ENCODE measurements around the gene HEMGN.

The HEMGN gene

GRCh38 chr9:97940741-97941140, 2.8 kb upstream of the HEMGN start:
- Histone ChIP-seq H3K4me3 (ENCODE audit: low read length) (no peak overlapping the region), H3K36me3 (ENCODE audit: control insufficient read depth, insufficient read depth, low read length) (no peaks in the 10 kb centered on the region), H3K9ac (ENCODE audit: low read length) (no peak overlapping the region), H3K4me1 (ENCODE audit: control insufficient read depth, insufficient read depth, low read length) (no peaks in the 10 kb centered on the region), H3K27me3 (ENCODE audit: control insufficient read depth, insufficient read depth, low read length) (no peaks in the 10 kb centered on the region), H3K9me3 (ENCODE audit: control insufficient read depth, low read length) (no peaks in the 10 kb centered on the region)

DNA sequence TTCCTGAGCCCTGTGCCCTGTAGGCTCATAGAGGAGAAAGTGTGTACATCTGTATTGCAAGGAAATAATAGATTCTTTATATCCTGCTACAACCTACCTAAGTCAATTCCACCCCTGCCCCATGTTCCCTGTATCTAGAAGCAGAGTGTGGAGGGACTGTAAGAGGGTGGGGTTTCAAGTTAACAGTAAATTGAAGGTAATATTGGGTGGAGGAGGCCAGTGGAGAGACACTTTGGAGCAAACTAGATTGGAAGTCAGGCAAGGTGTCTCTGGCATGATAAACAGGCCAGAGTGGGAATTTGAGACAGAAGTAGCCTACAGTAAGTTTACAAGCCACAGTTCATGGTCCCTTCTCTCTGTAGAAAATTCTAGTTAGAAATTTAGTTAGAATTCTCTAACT, 2.3 kb upstream of the HEMGN start:
- Histone ChIP-seq H3K9ac (ENCODE audit: low read length) (no peak overlapping the region), H3K4me3 (ENCODE audit: low read length) (no peak overlapping the region), H3K9me3 (ENCODE audit: control insufficient read depth, low read length) (no peaks in the 10 kb centered on the region), H3K4me1 (ENCODE audit: control insufficient read depth, insufficient read depth, low read length) (no peaks in the 10 kb centered on the region), H3K27me3 (ENCODE audit: control insufficient read depth, insufficient read depth, low read length) (no peaks in the 10 kb centered on the region), H3K36me3 (ENCODE audit: control insufficient read depth, insufficient read depth, low read length) (no peaks in the 10 kb centered on the region)

DNA sequence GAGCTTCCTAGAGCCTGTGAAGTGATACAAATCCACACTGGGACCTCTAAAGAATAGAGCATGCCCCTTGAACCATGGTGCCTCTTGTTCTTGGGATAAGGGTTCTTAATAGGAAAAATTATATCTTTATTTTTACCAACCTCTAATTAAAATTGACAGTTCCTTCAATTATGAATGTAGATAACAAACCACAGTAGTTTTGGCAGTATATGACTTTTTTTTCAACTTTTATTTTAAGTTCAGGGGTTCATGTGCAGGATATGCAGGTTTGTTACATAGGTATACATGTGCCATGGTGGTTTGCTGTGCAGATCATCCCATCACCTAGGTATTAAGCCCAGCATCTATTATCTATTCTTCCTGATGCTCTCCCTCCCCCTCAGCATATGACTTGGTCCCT, 974 bp downstream of the HEMGN start:
- Histone ChIP-seq H3K36me3 (ENCODE audit: control insufficient read depth, insufficient read depth, low read length) (no peaks in the 10 kb centered on the region), H3K9me3 (ENCODE audit: control insufficient read depth, low read length) (no peaks in the 10 kb centered on the region), H3K27me3 (ENCODE audit: control insufficient read depth, insufficient read depth, low read length) (no peaks in the 10 kb centered on the region), H3K9ac (ENCODE audit: low read length) (no peak overlapping the region), H3K4me1 (ENCODE audit: control insufficient read depth, insufficient read depth, low read length) (no peaks in the 10 kb centered on the region), H3K4me3 (ENCODE audit: low read length) (no peak overlapping the region)

GRCh38 chr9:97935276-97935675, 2.7 kb downstream of the HEMGN start:
- H3K9me3 ChIP-seq (ENCODE audit: control insufficient read depth, low read length) = no peaks in the 10 kb centered on the region
- no peak overlapping the region for H3K9ac ChIP-seq (ENCODE audit: low read length)
- H3K4me3 ChIP-seq (ENCODE audit: low read length) = no peak overlapping the region
- no peaks in the 10 kb centered on the region for H3K36me3 ChIP-seq (ENCODE audit: control insufficient read depth, insufficient read depth, low read length)
- H3K27me3 ChIP-seq (ENCODE audit: control insufficient read depth, insufficient read depth, low read length) = no peaks in the 10 kb centered on the region
- no peaks in the 10 kb centered on the region for H3K4me1 ChIP-seq (ENCODE audit: control insufficient read depth, insufficient read depth, low read length)

DNA sequence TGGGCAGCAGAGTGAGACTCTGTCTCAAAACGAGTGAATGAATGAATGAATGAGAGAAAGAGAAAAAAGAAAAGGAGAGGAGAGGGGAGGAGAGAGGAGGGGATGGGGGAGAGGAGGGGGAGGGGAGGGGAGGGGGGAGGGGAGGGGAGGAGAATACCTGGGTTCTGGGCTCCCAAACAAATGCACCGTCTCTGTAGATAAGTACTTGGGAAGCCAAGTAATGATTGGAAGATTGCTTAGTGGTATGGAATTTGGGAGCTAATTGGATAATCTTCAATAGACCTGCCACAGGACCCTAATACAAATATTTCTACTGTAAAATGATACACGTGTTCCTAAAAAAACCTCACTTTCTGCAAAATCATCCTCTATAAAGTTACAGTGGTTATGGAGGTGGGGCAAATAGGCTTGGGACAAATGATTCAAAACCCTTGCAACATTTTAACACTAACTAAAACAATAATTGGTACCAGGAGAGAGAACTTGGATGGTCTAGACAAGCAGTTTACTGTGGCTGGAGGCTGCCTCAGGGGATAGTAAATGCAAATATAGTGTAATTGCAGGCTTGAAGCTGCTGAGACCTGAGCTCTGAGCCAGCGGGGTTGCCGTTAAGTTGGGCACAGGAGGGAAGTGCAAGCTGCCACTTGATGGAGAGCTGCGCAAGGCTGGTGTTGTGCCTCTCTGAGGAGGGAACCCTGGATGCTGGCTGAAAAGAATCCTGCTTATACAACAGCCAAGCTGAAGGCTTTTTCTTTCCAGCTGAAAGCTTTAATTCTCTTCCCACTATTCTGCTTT, 3.5 kb downstream of the HEMGN start:
- Histone ChIP-seq H3K36me3 (ENCODE audit: control insufficient read depth, insufficient read depth, low read length) (no peaks in the 10 kb centered on the region), H3K4me3 (ENCODE audit: low read length) (no peak overlapping the region), H3K4me1 (ENCODE audit: control insufficient read depth, insufficient read depth, low read length) (no peaks in the 10 kb centered on the region), H3K27me3 (ENCODE audit: control insufficient read depth, insufficient read depth, low read length) (peaks cover 3% of the 10 kb centered on the region), H3K9ac (ENCODE audit: low read length) (no peak overlapping the region), H3K9me3 (ENCODE audit: control insufficient read depth, low read length) (no peaks in the 10 kb centered on the region)

DNA sequence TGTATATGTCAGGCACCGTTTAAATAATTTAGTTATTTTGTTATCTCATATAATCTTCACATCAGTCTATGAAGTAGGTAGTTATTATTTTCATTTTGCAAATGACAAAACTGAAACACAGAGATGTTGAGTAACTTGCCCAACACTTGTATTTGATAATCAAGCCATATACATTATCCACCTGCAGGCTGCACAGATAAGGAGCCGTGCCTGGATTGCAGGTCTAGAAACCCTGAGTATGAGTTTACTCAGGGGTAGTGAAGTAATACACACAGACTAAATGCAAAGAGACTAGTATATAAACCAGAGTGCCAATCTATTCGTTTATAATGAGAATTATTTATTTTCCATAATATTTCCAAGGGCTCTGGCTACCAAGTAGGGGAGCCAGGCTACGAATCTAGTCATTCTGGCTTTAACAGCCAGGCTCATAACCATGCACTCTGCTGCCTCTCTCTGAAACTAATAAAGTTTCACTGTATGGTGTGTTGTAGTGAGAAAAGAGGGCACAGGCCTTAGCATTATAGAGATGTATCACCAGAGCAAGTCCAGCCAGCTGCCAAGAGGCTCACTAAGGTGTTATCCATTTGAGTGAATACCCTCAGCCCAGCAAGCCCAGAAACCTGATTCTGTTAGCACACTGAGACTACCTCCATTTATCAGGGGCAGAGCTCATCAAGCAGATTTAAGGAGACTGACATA, 4.5 kb downstream of the HEMGN start:
- Histone ChIP-seq H3K4me1 (ENCODE audit: control insufficient read depth, insufficient read depth, low read length) (no peaks in the 10 kb centered on the region), H3K36me3 (ENCODE audit: control insufficient read depth, insufficient read depth, low read length) (no peaks in the 10 kb centered on the region), H3K27me3 (ENCODE audit: control insufficient read depth, insufficient read depth, low read length) (peaks cover 3% of the 10 kb centered on the region), H3K4me3 (ENCODE audit: low read length) (no peak overlapping the region), H3K9ac (ENCODE audit: low read length) (no peak overlapping the region), H3K9me3 (ENCODE audit: control insufficient read depth, low read length) (no peaks in the 10 kb centered on the region)

GRCh38 chr9:97930972-97931371, 7.0 kb downstream of the HEMGN start:
- no peak overlapping the region for H3K4me3 ChIP-seq (ENCODE audit: low read length)
- no peaks in the 10 kb centered on the region for H3K4me1 ChIP-seq (ENCODE audit: control insufficient read depth, insufficient read depth, low read length)
- H3K36me3 ChIP-seq (ENCODE audit: control insufficient read depth, insufficient read depth, low read length) = no peaks in the 10 kb centered on the region
- H3K27me3 ChIP-seq (ENCODE audit: control insufficient read depth, insufficient read depth, low read length) = peaks cover 3% of the 10 kb centered on the region
- no peak overlapping the region for H3K9ac ChIP-seq (ENCODE audit: low read length)
- H3K9me3 ChIP-seq (ENCODE audit: control insufficient read depth, low read length) = no peaks in the 10 kb centered on the region

DNA sequence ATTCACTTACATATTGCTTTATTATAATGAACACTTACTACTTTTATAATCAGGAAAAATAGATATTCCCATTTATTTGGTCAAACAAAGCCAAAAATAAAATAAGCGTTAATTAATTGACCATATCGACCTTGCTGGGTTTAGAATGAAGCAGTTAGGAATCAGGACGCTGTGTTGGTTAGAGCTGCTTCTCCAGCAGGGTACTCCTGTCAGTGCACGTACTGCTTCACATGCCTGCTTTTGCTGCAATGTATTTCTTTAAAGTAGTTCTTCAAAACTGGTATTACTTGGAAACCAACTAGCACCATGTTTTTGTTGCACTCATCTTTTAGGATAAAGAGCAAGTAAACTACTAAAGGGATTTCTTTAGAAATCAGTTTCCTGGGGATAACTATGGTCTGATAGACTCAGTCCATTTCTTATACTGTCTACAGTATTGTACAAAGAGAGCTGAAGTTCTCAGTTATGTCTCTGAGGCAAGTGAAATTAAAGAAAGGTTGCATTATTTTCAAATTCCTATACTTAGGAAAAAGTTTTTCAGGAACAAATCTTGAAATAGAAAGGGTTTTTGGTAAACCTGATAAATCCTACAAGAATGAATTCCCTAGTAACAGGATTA, 8.9 kb downstream of the HEMGN start:
- Histone ChIP-seq H3K4me1 (ENCODE audit: control insufficient read depth, insufficient read depth, low read length) (no peaks in the 10 kb centered on the region), H3K36me3 (ENCODE audit: control insufficient read depth, insufficient read depth, low read length) (no peaks in the 10 kb centered on the region), H3K4me3 (ENCODE audit: low read length) (no peak overlapping the region), H3K9me3 (ENCODE audit: control insufficient read depth, low read length) (no peaks in the 10 kb centered on the region), H3K9ac (ENCODE audit: low read length) (no peak overlapping the region), H3K27me3 (ENCODE audit: control insufficient read depth, insufficient read depth, low read length) (peaks cover 3% of the 10 kb centered on the region)

DNA sequence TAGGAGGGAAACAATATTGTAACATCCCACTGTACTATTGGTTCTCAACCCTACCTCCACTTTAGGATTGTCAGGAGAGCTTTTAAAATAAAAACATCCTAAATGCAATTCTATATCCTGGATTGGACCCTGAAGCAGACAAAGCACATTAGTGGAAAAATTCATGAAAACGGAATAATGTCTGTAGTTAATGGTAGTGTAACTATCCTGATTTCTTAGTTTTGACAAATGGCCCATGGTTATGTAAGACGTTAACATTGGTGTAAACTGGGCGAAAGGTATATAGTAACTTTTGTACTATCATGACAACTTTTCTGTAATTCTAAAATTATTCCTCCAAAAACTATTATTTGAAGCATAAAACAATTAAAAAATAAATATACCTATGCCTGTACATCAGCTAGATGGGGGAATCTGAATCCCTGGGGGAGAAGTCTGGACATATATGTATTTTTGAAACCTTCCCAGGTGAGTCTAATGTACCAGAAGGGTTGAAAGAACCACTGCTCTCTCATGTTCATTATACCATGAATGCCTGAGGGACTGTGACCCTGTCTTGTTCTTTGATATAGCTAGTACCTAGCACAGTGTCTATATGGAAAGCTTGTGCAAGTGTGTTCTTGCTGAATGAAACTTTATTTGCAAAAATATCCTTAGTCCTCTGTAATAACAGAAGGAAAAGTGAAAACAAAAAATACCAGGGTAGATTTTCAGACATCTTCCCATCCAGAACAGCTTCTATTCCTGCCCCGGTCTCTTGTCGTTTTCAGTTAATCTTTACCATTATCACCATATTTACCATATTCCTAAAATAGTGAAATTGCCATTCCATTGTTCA, 12.3 kb downstream of the HEMGN start:
- Histone ChIP-seq H3K36me3 (ENCODE audit: control insufficient read depth, insufficient read depth, low read length) (no peaks in the 10 kb centered on the region), H3K4me1 (ENCODE audit: control insufficient read depth, insufficient read depth, low read length) (peaks cover 8% of the 10 kb centered on the region), H3K9me3 (ENCODE audit: control insufficient read depth, low read length) (no peaks in the 10 kb centered on the region), H3K27me3 (ENCODE audit: control insufficient read depth, insufficient read depth, low read length) (peaks cover 3% of the 10 kb centered on the region), H3K9ac (ENCODE audit: low read length) (no peak overlapping the region), H3K4me3 (ENCODE audit: low read length) (no peak overlapping the region)

- Histone ChIP-seq H3K4me3 (ENCODE audit: low read length) (no peak overlapping the region), H3K4me1 (ENCODE audit: control insufficient read depth, insufficient read depth, low read length) (peaks cover 8% of the 10 kb centered on the region), H3K9ac (ENCODE audit: low read length) (no peak overlapping the region), H3K9me3 (ENCODE audit: control insufficient read depth, low read length) (no peaks in the 10 kb centered on the region), H3K27me3 (ENCODE audit: control insufficient read depth, insufficient read depth, low read length) (no peaks in the 10 kb centered on the region), H3K36me3 (ENCODE audit: control insufficient read depth, insufficient read depth, low read length) (no peaks in the 10 kb centered on the region)
These were observed 13.6 kb downstream of the HEMGN start for GRCh38 chr9:97924386-97924785.

DNA sequence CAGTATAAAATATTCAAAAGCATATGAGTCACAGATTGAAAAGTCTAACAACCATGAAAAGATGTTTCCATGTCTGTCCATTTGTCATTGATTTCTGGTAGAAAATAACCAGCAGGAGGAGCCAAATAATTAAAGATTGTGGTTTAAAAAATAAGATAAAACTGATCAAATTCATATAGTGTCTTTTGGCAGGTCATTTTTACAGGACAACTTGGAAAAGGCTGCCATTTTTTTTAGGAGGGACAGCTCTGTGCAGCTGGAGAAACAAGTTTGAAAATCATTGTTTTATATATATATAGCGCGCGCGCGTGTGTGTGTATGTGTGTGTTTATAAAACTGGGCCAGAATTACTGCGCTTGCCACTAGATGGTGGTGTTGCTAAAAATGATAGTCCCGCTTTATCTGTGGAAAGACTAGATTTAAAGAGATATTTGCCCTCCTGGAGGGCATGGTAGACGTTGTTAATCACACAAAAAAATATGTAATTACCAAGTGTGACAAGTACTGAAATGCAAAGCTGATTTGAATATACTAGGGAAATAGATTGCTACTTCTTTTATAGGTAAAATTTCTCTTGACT, 14.4 kb downstream of the HEMGN start:
- Histone ChIP-seq H3K4me3 (ENCODE audit: low read length) (no peak overlapping the region), H3K9ac (ENCODE audit: low read length) (no peak overlapping the region), H3K36me3 (ENCODE audit: control insufficient read depth, insufficient read depth, low read length) (no peaks in the 10 kb centered on the region), H3K9me3 (ENCODE audit: control insufficient read depth, low read length) (no peaks in the 10 kb centered on the region), H3K27me3 (ENCODE audit: control insufficient read depth, insufficient read depth, low read length) (no peaks in the 10 kb centered on the region), H3K4me1 (ENCODE audit: control insufficient read depth, insufficient read depth, low read length) (peaks cover 8% of the 10 kb centered on the region)
